Femur (tissue), 1 donor: Measurements from ENCODE around the gene PPP1R14D.
"Not testable (repeated sequence)": the region's sequence is repeated elsewhere in the genome, so short reads cannot be mapped to it uniquely, and the experiment has no call there.

Experiments
- DNase-seq: peaks from one replicate; pipeline ENCODE4 v3.0.0-alpha.2; 2017

The PPP1R14D gene, protein sequence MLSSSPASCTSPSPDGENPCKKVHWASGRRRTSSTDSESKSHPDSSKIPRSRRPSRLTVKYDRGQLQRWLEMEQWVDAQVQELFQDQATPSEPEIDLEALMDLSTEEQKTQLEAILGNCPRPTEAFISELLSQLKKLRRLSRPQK

DNA sequence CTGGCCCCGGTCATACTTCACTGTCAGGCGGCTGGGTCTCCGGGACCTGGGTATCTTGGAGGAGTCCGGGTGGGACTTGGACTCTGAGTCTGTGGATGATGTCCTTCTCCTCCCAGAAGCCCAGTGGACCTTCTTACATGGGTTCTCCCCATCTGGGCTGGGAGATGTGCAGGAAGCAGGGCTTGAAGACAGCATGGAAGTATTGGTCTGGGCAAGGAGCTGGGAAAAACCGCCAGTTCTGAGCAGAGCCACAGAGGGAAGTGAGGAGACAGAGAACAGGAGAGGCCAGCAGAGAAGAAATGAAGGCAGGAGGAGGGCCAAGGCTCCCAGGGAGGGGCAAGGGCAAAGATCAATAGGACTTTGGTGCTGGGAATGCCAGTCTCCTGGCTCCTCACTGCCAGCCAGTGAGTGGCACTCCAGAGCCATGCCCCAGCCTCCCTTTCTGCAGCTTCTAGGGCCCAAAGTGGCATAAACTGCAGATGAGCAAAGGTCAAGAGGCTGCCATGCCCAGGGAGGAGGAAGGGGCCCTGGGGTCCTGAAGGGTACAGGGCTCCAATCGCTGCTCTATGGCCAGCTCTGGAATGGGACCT lies at the start of gene PPP1R14D:
TSS of gene PPP1R14D (minus strand) at position 262 of the 590 bp plus-strand sequence. CDS start at position 195, 67 bp downstream.
- no peak for DNase-seq

DNA sequence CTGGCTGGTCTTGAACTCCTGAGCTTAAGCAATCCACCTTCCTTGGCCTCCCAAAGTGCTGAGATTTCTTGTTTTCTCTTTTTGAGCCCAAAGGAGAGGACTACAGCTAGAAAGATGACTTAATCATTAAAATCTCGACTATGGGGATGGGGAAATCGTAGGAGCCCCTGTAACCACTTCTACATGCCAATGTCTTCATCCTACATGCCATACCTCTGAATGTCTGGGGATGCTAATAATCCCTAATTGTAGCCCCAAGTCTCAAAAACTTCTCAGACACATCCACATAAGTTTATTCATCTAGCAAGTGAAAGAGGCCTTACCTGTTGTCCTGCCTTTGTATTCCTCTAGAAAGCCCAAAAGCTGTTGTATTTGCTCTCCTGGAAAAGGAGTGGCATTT lies 49.2 kb upstream of the PPP1R14D start:
- DNase-seq, result no peak

DNA sequence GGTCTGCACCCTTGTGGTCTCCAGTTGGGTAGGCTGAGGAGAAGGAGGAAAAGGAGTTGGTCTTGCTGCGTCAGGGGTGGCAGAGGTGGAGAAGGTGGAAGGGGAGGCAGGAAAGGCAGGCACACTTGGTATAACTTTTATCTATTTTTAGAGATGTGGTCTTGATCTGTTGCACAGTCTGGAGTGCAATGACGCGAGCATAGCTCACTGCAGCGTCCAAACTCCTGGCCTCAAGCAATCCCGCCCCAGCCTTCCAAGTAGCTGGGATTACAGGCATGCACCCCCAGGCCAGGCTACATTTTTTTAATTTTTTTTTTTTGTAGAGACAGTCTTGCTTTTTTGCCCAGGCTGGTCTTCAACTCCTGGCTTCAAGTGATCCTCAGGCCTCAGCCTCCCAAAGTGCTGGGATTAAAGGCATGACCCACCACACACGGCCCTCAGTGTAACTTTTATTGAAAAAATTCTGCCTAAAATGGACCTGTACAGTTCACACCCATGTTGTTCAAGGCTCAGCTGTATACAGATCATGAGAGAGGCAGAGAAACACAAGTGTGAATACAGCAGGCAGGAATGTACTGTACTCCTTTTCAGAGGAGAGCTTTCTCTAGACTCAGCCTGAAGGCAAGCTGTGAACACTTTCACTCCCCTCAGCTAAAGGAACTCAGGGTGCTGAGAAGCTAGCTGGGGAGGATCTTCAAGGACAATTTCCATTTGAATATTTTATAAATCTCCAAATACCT lies 47.7 kb upstream of the PPP1R14D start:
- DNase-seq, result no peak

DNA sequence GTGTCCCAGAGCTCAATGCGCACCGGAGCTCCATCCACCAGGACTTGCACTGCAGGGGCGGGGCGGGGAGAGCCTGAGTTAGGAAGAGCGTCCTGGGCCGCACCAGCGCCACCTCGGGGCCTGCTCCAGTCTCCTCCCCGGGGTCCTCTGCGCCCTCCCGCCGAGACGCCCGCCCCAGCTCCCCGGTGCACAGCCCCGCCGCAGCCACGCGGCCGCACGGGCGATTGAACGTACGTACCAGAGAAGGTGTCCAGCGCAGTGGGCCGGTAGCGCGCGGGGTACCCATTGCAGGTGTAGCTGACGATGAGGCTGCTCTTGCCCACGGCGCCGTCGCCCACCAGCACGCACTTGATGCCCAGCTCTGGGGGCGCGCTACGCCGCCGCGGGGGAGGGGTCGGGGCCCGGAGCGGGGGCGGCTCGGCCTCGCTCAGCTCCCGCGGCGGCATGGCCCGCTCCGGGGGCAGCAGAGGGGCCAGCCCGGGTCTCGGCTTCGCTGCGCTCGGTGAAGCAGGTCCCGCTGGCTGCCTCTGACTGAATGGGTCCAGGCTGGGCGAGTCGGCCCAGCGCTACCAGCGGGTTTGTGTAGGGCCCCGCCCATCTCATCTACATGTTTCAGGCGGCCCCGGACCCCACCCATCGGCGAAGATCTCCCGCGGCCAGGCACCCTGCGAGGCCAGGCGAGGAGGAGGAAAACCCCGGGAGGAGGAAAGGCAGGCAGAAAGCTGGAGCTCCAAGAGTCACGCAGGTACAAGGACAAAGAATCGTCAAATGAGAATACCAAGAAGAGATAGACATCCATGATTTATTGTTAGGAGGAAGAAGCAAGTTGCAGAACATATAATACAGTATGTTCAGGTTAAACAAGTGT lies 45.4 kb upstream of the PPP1R14D start, which contains the start of gene RHOV:
TSS of gene RHOV (minus strand) at position 541 of the 868 bp plus-strand sequence. CDS start at position 446, 95 bp downstream.
- DNase-seq, result peak; percentile 51

DNA sequence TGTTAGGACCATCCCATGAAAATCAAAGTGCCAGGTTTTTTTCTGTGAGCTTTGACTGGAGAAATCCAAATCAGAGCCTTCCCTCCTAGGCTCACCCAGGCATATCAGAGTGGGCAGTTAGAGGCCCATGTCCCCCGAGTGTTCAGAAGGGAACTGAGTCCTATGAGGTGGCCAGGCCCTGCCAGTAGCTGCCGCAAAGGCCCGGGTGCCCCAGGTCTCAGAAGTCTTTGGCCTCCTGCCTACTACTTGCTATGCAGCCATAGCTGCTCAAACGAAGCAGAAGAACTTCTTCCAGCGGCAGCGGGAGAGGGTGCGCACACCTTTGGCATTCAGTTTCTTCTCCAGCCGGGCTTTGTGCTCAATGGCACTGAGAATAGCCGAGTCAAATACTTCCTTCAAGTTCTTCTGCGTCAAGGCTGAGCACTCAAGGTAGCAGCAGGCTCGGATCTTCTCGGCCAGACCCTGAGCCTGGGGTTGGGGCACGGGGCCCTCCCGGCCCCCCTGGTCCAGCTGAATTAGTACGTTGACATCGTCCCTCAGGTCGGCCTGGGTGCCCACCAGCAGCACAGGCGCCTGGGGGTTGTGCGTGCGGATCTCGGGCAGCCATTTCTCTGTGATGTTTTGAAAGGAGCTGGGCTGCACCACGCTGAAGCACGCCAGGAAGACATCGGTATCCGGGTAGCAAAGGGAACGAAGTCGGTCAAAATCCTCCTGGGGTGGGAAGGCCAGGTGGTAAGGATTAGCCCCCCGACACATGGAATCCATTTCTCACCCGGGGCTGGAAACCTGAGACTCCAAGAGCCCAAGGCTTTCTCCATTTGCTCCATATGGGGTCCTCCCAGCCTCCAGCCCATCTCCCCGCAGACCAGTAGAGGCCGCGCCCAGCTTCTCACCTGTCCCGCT lies 44.5 kb upstream of the PPP1R14D start:
- no peak for DNase-seq

DNA sequence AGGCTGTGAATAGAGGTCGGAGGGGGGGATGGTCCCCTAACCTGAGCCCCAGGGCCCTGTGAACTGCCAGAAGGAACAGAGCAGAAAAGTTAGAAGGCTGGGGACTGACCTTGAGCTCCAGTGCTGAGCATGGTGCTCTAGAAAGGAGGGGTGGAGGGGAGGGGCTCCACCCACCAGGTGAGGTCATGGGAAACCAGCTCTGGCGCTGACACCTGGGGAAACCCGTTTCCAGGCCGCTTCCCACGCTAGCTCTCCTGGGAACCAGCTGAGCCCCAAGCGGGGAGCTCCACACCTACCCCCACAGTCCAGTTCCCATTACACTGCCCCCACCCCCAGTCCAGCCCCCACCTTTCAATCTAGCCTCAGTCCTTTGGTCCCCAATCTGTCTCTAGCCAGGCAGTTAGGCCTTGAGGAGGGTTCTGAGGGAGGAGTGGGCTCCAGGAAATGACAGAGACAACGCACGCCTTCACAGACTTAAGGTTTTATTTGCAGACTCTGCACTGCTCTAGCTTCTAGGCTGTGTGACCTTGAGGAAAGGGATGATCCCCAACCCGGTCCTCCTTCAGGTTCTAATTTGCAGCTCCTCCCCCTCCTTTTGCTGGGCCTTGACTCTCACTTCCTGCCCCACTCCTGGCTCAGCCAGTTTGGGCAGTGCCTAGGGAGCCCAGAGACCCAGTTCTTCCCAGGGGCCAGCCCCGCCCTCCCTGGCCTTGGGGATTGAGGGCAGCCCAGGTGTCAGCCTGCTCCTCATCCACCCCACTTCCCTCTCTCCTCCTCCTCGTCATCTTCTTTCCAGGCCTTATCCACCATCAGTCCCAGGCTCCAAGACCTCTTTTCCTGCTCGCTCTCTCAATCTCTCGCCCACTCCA lies 43.5 kb upstream of the PPP1R14D start:
- DNase-seq, result no peak

DNA sequence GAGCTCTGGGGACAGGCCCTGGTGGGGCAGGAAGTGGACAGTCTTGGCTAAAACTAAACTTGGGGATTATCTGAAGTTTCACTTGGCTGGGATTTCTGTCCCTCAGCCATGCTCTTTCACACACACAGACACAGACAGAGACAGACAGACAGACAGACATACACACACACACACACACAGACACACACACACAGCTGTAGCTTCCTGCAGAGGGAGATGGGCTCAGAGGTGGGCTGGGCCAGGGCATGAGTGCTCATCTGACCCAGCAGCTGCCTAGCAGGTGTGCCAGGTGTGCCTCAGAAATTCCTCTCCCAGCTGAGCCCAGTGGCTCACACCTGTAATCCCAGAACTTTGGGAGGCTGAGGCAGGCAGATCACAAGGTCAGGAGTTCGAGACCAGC lies 42.2 kb upstream of the PPP1R14D start:
- DNase-seq, result no peak

DNA sequence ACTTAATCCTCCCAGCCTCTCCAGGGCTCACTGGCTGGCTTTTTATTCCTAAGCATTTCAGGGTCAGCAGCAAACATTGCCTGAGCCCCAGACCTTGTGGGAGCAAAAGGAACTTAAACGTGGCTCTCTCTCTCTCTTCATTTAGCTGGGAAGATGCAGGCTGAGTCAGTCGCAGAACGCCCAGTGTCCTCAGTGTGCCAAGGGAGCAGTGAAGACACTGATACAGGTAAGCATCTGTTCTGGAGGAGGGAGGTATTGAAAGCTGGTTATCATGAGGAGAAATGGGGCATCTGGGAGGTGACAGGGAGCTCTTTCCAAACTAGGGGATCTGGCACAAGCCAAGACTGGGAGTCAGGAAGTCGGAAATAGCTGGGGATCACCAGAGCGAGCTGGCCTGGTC lies 41.2 kb upstream of the PPP1R14D start:
- DNase-seq, result no peak

DNA sequence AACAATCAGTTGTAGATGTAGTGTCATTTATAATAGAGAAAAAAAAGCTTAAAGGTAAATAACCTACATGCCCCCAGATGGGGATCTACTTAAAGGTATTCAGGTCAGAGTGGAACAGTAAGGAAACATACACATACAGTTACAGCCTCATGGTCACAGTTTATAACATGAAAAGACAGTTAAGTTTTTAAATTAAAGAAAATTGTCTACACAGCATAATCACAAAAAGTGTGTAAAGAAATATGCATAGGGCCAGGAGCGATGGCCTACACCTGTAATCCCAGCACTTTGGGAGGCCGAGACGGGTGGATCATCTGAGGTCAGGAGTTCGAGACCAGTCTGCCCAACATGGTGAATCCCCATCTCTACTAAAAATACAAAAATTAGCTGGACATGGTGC lies 38.7 kb upstream of the PPP1R14D start:
- DNase-seq, result no peak

DNA sequence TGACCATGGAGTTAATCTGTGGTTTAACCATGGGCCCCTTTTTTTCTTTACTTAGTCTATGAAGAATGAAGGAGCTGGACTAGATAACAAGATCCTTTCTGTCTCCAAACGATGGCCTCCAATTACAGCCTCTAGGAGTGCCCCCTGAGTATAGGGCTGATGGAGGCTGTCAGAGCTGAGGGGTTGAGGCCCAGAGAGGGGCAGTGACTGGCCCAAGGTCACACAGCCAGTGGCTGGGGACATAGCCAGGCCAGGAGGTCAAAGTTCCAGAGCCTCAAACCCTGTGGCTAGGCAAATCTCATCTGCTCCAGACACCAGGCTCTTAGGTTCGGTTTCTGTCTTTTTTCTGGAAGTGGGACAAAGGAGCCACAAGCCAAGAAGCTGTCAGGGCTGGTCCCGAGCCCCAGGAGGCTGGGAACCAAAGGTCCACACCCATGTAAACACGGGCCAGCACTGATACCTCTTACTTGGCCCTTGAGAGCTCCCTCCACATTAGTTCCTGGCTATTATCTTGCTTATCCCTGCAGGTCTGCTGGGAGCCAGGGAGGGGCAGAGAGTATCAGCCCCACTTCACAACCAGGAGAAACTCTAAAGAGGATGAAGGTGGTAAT lies 35.3 kb upstream of the PPP1R14D start:
- no peak for DNase-seq

DNA sequence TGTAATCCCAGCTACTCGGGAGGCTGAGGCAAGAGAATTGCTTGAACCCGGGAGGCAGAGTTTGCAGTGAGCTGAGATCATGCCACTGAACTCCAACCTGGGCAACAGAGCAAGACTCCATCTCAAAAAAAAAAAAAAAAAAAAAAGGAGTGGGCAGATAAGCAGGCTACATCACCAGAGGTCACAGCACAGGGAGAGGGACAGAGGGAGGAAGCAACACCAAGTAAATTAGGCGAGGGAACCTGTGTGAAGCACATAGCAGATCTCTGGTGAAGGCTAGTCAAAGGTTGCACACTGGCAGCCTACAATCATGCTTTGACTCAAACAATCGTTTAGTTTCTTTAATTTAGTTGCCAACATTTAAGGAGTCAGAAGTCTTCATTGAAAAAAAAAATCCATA lies 32.6 kb upstream of the PPP1R14D start:
- not testable (repeated sequence) for DNase-seq

DNA sequence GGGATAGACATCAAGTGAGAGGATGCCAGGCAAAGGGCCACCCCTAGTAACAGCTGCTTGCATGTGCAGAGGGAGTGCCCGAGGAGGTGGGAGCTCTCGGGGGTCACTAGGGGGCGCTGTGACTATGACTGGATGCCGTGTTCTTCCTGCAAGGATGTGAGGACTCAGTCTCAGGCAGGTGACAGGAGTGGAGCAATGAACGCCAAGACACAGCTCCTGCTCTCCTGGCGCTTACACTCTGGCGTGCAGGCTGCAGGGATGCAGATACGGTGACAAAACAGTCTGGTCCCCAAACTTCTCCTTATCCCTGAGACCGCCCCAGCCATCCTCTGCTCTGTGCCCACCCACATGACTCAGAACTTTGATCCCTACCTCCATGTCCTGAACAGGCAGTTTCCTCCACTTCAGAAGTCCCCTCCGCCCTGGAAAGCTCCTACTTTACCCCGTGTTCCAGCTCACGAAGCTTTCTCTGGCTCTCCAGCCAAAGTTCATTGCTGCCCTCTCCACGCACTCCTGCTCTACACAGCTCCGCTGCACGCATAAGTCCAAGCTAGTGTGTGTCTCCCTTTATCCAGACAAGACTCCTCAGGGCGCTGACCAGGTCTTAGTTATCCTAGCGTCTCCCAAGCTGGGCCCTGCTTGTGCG lies 30.8 kb upstream of the PPP1R14D start:
- peak; percentile 74 for DNase-seq

DNA sequence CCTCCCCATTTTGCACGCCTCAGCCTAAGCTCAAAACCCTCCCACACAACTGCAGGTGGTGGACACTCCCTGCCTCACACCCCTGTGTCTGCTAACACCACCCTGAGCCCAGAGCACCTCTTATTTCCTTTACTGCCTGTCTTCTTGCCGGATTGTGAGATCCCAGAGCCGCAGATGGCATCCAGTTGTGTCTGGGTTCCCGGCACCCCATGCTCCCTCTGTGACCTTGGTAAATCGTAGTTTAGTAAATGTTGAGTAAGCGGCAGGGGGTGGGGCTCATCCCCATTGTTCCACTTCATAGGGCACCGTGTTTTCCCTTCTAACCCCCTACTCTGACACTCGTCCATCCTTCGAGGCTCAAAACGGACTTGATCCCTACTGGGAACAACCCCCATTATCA lies 30.2 kb upstream of the PPP1R14D start:
- no peak for DNase-seq

DNA sequence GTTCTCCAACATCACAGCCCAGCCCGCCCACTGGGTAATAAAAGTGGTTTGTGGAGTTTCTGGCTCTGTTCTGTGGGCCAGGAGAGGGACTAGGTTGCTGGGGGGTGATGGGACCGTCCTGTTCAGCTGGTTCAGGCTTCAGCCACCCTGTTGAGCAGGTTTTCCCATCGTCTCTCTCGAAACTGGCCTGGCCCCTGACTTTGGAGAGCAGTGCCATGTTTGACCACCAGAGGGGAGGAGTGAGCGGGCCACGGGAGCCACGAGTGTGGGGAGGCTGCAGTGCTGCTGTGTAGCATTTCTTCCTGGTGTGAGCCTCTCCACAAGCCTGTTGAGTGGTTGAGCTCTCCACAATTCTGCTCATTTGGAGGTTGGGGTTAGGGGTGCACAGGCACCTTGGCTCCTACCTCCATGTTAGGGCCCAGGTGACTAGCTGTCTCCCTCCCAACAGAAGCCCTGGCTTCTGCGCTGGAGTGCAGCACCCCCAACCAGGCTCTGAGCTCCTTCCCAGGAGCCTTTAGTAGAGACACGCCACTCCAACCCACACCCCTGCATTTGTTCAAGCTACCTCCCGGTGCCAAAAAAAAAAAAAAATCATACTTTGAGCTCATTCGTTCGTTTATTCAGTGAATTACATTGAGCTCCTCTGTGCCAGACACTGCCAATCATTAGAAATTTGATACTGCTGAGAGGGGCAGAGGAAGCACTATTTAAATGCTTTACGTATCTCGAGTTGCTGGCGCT lies 29.3 kb upstream of the PPP1R14D start:
- peak; percentile 85 for DNase-seq

DNA sequence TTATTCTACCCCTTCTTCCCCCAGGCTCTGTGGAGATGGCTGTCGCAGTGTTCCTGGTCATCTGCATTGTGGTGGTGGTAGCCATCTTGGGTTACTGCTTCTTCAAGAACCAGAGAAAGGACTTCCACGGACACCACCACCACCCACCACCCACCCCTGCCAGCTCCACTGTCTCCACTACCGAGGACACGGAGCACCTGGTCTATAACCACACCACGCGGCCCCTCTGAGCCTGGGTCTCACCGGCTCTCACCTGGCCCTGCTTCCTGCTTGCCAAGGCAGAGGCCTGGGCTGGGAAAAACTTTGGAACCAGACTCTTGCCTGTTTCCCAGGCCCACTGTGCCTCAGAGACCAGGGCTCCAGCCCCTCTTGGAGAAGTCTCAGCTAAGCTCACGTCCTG lies 28.2 kb upstream of the PPP1R14D start:
- no peak for DNase-seq

DNA sequence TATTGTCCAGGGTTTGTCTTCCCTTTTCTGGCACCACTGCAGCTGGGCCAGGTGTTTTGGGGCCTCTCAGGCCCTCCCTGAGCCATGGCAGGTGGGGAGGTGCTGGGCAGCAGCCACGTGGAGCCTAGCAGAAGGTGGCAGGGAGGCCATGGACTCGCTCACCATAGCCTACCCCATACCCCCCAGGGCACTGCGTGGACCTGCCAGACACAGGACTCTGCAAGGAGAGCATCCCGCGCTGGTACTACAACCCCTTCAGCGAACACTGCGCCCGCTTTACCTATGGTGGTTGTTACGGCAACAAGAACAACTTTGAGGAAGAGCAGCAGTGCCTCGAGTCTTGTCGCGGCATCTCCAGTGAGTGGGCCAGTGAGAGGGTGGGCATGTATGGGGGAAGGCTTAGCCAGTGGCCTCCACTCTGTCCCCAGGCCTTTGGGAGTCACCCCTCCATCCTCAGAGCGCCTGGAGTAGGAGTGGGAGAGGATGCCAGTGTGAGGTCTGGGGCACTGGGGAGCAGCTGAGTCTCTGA lies 27.3 kb upstream of the PPP1R14D start:
- DNase-seq, result no peak

DNA sequence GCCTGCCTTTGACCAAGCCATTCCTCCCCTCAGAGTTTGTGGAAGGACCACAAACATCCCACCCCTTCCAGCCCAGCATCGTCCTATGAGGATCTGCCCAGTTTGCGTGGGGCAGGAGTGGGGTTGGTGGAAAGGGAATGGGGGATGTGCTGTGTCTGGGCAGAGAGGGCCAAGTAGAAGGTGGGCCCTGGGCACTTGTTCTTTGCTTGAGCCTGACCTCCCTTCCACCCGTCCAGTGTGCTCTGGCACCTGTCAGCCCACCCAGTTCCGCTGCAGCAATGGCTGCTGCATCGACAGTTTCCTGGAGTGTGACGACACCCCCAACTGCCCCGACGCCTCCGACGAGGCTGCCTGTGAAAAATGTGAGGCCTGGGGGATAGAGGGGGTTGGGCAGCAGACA lies 25.7 kb upstream of the PPP1R14D start:
- DNase-seq, result no peak

DNA sequence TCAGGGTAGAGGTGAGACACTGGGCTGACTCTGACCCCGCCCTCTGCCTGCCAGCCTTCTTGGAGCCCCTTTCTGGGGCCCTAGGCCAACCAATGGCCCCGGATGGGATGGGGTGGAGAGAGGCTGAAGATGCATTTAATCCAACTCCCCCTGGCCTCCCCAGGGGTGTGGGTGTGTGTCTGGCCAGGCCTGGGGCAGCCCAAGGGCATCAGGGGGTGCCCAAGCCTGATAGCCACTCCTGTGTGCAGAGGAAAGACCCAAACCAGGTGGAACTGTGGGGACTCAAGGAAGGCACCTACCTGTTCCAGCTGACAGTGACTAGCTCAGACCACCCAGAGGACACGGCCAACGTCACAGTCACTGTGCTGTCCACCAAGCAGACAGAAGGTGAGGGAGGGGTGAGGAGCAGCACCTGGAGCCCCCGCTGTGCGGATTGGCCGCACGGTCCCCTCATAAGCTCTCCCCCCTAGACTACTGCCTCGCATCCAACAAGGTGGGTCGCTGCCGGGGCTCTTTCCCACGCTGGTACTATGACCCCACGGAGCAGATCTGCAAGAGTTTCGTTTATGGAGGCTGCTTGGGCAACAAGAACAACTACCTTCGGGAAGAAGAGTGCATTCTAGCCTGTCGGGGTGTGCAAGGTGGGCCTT lies 24.9 kb upstream of the PPP1R14D start:
- no peak for DNase-seq

DNA sequence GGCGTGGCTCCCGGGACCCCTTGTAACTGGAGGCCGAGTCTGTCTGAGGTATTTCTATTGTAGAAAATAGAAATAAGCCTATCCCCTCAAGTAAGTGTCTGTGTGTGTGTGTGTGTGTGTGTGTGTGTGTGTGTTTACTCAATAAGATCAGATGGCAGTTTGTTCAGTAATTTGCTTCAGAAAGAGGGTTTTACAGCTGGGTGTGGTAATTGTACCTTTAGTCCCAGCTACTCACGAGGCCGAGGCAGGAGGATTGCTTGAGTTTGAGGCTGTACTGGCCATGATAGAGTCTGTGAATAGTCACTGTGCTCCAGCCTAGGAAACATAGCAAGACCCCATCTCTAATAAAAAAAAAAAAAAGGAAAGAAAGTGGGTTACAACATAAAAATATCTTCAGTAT lies 24.0 kb upstream of the PPP1R14D start:
- DNase-seq, result no peak
